Ovary (tissue), 3 donors: Measurements from ENCODE around the gene LBH.

ENCODE experiments used
- EP300 ChIP-seq: sonication (generic); formaldehyde crosslinking; IDR thresholded peaks from one replicate; pipeline ENCODE4 v1.6.1; 2017; ENCODE audit warnings: antibody characterized with exemption
- POLR2A ChIP-seq: fragments of 450-650 bp; IDR thresholded peaks from one replicate; pipeline ENCODE4 v1.6.1; 2017; ENCODE audit warnings: antibody characterized with exemption, mild to moderate bottlenecking, moderate library complexity
- TF ChIP-seq, protein P1 (sequence below), 3 donors: fragments of 450-650 bp in 2 of 3; fragments of 200-600 bp in 1 of 3; IDR thresholded peaks; one replicate each; pipeline versions ENCODE4 v1.5.1 to v1.8.0; 2016 to 2022; ENCODE audit warnings: antibody characterized with exemption in 3 of 3, mild to moderate bottlenecking in 1 of 3
- donor health status: DM: no; HTN: no; CAD: no.

DNA sequence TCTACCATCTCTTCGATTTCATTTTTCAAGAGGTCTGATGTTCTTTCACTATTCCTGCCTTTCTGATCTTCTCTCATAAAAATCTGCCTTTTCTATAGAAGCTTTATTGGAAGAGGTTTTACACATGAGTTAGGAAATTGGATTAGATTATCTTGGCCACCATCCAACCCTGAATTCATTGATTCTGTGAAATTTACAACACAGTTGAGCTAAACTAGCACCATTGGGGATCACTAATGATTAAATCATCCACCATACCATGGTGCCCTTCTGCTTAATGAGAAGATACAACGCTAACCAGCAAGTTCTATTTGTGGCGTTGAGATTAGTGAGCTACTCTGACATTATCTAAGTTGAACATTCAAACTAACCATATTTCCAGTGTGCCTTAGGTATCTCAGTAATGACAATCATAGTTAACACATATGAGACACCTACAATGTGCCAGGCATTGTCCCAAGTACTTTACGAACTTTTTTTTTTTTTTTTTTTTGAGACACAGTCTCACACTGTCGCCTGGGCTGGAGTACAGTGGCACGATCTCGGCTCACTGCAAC is 17.3 kb upstream of the LBH start:
- TF ChIP-seq EP300 (no peak), POLR2A (no peak)
- TF ChIP-seq, protein P1, sequence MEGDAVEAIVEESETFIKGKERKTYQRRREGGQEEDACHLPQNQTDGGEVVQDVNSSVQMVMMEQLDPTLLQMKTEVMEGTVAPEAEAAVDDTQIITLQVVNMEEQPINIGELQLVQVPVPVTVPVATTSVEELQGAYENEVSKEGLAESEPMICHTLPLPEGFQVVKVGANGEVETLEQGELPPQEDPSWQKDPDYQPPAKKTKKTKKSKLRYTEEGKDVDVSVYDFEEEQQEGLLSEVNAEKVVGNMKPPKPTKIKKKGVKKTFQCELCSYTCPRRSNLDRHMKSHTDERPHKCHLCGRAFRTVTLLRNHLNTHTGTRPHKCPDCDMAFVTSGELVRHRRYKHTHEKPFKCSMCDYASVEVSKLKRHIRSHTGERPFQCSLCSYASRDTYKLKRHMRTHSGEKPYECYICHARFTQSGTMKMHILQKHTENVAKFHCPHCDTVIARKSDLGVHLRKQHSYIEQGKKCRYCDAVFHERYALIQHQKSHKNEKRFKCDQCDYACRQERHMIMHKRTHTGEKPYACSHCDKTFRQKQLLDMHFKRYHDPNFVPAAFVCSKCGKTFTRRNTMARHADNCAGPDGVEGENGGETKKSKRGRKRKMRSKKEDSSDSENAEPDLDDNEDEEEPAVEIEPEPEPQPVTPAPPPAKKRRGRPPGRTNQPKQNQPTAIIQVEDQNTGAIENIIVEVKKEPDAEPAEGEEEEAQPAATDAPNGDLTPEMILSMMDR (IDR thresholded peaks at IDR 0.05) = no peak
